Transverse colon (tissue), 4 donors: ENCODE measurements around the gene ACAP1. TPM values are rescaled to one million over a fixed set of nuclear protein-coding genes. Genes with fewer than 3 reads are reported as not detected.
"Not testable (repeated sequence)": the region's sequence is repeated elsewhere in the genome, so short reads cannot be mapped to it uniquely, and the experiment has no call there.

Experiments
- DNase-seq: peaks from one replicate; pipeline ENCODE4 v3.0.0-alpha.2; 2019
- H3K27ac ChIP-seq, 4 donors: fragments of 200-600 bp; sonication (generic); 2 replicates each; pipeline ENCODE4 v1.5.1; 2016 to 2018; ENCODE audit warnings: inconsistent platforms in 4 of 4
- H3K27me3 ChIP-seq: fragments of 200-600 bp; sonication (generic); 2 replicates; pipeline ENCODE4 v1.5.1; 2017; ENCODE audit warnings: inconsistent platforms
- H3K36me3 ChIP-seq, 4 donors: fragments of 200-600 bp; sonication (generic); 2 replicates each; pipeline ENCODE4 v1.5.1; 2017 to 2019; ENCODE audit warnings: inconsistent platforms in 4 of 4
- H3K4me1 ChIP-seq, 4 donors: fragments of 200-600 bp; sonication (generic); 2 replicates each; pipeline ENCODE4 v1.5.1; 2017 to 2020; ENCODE audit warnings: inconsistent platforms in 4 of 4
- H3K4me3 ChIP-seq, 4 donors: fragments of 200-600 bp; sonication (generic); 1 replicate in 1 of 4; 2 replicates in 3 of 4; pipeline versions ENCODE4 v1.5.1 to v1.6.1; 2017 to 2019; ENCODE audit warnings: inconsistent platforms in 4 of 4
- H3K9me3 ChIP-seq, 2 donors: fragments of 200-600 bp; sonication (generic); 2 replicates each; pipeline ENCODE4 v1.5.1; 2017 to 2019; ENCODE audit warnings: inconsistent platforms in 2 of 2
- EP300 ChIP-seq: sonication (generic); formaldehyde crosslinking; IDR thresholded peaks from one replicate; pipeline ENCODE4 v1.6.1; 2017; ENCODE audit warnings: antibody characterized with exemption, low read depth
- POLR2A ChIP-seq: fragments of 450-650 bp; IDR thresholded peaks from one replicate; pipeline ENCODE4 v1.6.1; 2016; ENCODE audit warnings: antibody characterized with exemption, mild to moderate bottlenecking, moderate library complexity
- POLR2AphosphoS5 ChIP-seq, 3 donors: sonication (generic); formaldehyde crosslinking; IDR thresholded peaks; one replicate each; pipeline ENCODE4 v1.6.1; 2016; ENCODE audit warnings: antibody characterized with exemption in 3 of 3
- WGBS, 2 donors: methylation state at CpG; one replicate each; pipeline ENCODE4 v1.1.5; 2018; ENCODE audit warnings: low coverage in 1 of 2; 5-methylcytosine and 5-hydroxymethylcytosine counted together
- in situ Hi-C, 4 donors: fragments of 200-750 bp; cut with MboI; loops; one replicate each; pipeline versions ENCODE4 v1.15.0 to v1.15.1; 2017; ENCODE audit warnings: low sequenced_read_pairs in 3 of 4, low pct_ligation_motif_present in 1 of 4, low pct_unique_long_range_greater_than_20kb in 1 of 4
- intact Hi-C: fragments of 100-400 bp; cut with DNase I; formaldehyde crosslinking; loops from one replicate; pipeline ENCODE4 v1.15.1; 2023; ENCODE audit warnings: low total_unique reads
- total RNA-seq, 4 donors: library from RNA; depleted of rRNA; stranded (reverse); fragments of >200 nt; gene quantifications; one replicate each; pipeline ENCODE4 v1.1.0, GENCODE V29; 2016
- TF ChIP-seq, protein P1 (sequence below), 5 experiments: fragments of 200-600 bp in 3 of 5; fragments of 450-650 bp in 2 of 5; sonication (generic) in 3 of 5; IDR thresholded peaks; 1 replicate in 2 of 5; 2 replicates in 3 of 5; pipeline ENCODE4 v1.5.1; 2016 to 2017; ENCODE audit warnings: antibody characterized with exemption in 5 of 5, inconsistent platforms in 3 of 5, mild to moderate bottlenecking in 2 of 5, moderate library complexity in 1 of 5

ACAP1 gene
- total RNA-seq, 4 donors from 2014 or later = 4.8 to 21.0 (median 10.0) TPM

DNA sequence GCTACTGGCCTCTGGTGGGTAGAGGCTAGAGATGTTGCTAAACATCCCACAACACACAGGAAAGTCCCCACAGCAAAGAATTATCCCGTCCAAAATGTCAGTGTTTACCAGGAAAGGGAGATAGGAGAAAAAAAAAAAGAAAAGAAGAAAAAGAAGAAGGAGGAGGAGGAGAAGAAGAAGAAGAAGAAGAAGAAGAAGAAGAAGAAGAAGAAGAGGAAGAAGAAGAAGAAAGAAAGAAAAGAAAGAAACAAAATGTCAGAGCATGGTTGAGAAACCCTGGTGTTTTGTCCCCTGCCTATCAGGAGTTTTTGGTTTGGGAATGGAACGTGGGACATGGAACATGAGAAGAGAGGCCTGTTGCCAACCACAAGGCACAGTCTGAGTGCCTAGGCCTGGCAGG lies 21.1 kb downstream of the ACAP1 start:
- DNase-seq = no peak
- Histone ChIP-seq H3K4me1 (peaks cover 7 to 38% (median 18%) of the 10 kb centered on the region in 4 donors), H3K27me3 (no peaks in the 10 kb centered on the region), H3K4me3 (no peak overlapping the region), H3K27ac (peak overlapping the region in 3 of 4 donors; percentile 22 to 61 (median 55)), H3K9me3 (no peaks in the 10 kb centered on the region), H3K36me3 (no peaks in the 10 kb centered on the region)
- in situ Hi-C loops (loop anchor here in 1 of 4 donors (10.0 kb wide), 1 partner anchor 77 kb away; the partner anchor contains the start of genes FGF11 and TMEM102), intact Hi-C loops (loop anchor here (10.0 kb wide), 1 partner anchor 197 kb away; the partner anchor contains the start of gene TNFSF13)
- TF ChIP-seq, protein P1, sequence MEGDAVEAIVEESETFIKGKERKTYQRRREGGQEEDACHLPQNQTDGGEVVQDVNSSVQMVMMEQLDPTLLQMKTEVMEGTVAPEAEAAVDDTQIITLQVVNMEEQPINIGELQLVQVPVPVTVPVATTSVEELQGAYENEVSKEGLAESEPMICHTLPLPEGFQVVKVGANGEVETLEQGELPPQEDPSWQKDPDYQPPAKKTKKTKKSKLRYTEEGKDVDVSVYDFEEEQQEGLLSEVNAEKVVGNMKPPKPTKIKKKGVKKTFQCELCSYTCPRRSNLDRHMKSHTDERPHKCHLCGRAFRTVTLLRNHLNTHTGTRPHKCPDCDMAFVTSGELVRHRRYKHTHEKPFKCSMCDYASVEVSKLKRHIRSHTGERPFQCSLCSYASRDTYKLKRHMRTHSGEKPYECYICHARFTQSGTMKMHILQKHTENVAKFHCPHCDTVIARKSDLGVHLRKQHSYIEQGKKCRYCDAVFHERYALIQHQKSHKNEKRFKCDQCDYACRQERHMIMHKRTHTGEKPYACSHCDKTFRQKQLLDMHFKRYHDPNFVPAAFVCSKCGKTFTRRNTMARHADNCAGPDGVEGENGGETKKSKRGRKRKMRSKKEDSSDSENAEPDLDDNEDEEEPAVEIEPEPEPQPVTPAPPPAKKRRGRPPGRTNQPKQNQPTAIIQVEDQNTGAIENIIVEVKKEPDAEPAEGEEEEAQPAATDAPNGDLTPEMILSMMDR (IDR thresholded peaks at IDR 0.05) = no peak
- TF ChIP-seq POLR2A (no peak), POLR2AphosphoS5 (IDR thresholded peaks at IDR 0.05) (no peak), EP300 (no peak)
- 63 to 78% methylated on average over 1 to 2 of the region's 2 CpGs for WGBS, 2 donors

DNA sequence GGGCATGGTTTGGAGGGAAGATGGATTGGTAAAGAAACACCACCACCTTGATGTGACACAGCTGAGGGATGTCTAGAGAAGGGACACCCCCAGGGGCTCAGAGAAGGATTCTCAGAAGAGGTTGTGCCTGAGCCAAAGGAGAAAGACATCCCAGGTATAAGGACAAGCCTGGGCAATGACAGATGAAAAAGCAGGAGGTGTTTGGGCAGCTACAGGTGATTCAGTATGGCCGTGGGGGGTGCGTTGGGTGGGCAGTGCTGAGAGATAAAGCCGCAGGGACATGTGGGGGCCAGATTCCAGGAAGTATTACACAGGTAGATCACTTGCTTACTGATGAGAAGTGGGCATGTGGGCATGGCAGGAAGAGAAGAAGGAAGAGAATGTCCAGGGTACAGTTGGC lies 25.6 kb downstream of the ACAP1 start:
- in situ Hi-C loops (loop anchor here in 1 of 4 donors (10.0 kb wide), 1 partner anchor 73 kb away; the partner anchor contains the start of genes FGF11 and TMEM102), intact Hi-C loops (no loop called here)
- TF ChIP-seq, protein P1 (IDR thresholded peaks at IDR 0.05) = no peak
- no peak for TF ChIP-seq EP300
- no peak for TF ChIP-seq POLR2A
- Histone ChIP-seq H3K27me3 (no peaks in the 10 kb centered on the region), H3K4me3 (no peak overlapping the region), H3K27ac (no peak overlapping the region), H3K9me3 (no peaks in the 10 kb centered on the region), H3K4me1 (no peaks in the 10 kb centered on the region), H3K36me3 (no peaks in the 10 kb centered on the region)
- DNase-seq = no peak
- 34% methylated on average over 3 of the region's 3 CpGs; no CpG with 5 or more reads in 1 of the 2 donors for WGBS, 2 donors

DNA sequence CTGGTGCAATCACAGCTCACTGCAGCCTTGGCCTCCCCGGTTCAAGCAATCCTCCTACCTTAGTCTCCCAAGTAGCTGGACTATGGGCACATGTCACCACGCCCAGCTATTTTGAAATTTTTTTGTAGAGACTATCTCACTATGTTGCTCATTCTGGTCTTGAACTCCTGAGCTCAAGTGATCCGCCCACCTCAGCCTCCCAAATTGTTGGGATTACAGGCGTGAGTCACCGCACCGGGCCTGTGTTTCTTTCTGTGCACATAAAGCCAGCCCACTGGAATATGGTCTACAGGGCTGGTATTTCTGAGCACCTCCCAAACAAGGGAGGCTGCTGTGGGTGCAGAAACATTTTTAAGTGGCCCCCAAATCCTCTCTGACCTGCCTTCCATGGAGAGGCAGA lies 27.0 kb downstream of the ACAP1 start:
- in situ Hi-C loops = loop anchor here in 1 of 4 donors (10.0 kb wide), 1 partner anchor 71 kb away; the partner anchor contains the start of genes FGF11 and TMEM102
- no peak overlapping the region for H3K4me3 ChIP-seq
- 88 to 97% methylated on average over 5 to 6 of the region's 6 CpGs for WGBS, 2 donors
- DNase-seq = no peak
- H3K4me1 ChIP-seq = no peaks in the 10 kb centered on the region
- TF ChIP-seq POLR2AphosphoS5 (IDR thresholded peaks at IDR 0.05) (no peak), EP300 (no peak), POLR2A (no peak)
- TF ChIP-seq, protein P1 (IDR thresholded peaks at IDR 0.05) = no peak
- no peaks in the 10 kb centered on the region for H3K36me3 ChIP-seq
- no peaks in the 10 kb centered on the region for H3K9me3 ChIP-seq
- no peak overlapping the region for H3K27ac ChIP-seq
- H3K27me3 ChIP-seq = no peaks in the 10 kb centered on the region
- intact Hi-C loops = no loop called here

DNA sequence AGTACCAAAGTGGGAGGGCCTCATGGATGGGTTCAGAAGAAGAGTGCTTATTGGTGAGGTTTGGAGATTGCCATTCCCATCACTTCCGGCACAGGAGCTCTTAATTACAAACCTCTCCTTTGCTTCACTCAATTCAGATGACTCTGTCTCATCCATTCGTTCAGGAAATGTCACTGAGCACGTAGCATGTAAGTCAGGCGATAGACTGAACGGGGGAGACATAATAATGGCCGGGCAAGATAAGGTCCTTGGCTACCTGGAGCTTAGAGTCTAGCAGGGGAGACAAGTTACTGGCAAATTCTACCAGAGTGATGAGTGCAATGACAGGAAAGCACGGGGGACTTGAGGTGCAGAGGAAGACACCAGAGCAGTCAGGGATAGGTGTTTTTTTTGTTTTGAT lies 29.6 kb downstream of the ACAP1 start:
- H3K4me1 ChIP-seq, intact Hi-C loops, H3K9me3 ChIP-seq, DNase-seq, H3K36me3 ChIP-seq, H3K27me3 ChIP-seq, H3K27ac ChIP-seq, H3K4me3 ChIP-seq: not testable (repeated sequence)
- 88% methylated on average over 6 of the region's 7 CpGs; no CpG with 5 or more reads in 1 of the 2 donors for WGBS, 2 donors
- in situ Hi-C loops = loop anchor here in 1 of 4 donors (10.0 kb wide), 1 partner anchor 69 kb away; the partner anchor contains the start of genes FGF11 and TMEM102

DNA sequence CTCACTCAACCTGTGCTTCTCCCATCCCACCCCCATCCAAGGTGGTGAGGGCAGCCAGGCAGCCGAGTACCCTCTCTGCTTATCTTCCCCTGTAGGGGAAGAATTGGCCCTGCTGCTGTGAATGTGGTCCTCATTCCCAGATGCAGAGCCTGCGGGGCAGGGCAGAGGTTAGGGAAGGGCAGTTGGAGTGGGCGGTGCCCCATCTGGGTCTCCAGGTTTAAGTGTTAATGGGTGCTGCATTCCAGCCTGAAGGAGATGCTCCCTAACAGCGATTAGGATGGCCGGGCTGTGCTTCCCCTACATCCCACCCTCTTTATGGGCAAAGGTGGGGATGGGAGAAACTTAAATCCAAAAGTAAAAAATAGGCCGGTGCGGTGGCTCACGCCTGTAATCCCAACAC lies 30.8 kb downstream of the ACAP1 start:
- intact Hi-C loops (no loop called here), in situ Hi-C loops (loop anchor here in 1 of 4 donors (10.0 kb wide), 1 partner anchor 68 kb away; the partner anchor contains the start of genes FGF11 and TMEM102)
- 79 to 92% methylated on average over 5 to 8 of the region's 8 CpGs for WGBS, 2 donors
- H3K27ac ChIP-seq = no peak overlapping the region
- H3K4me3 ChIP-seq = no peak overlapping the region
- H3K27me3 ChIP-seq = no peaks in the 10 kb centered on the region
- no peak for TF ChIP-seq POLR2A
- no peak for TF ChIP-seq EP300
- no peak for TF ChIP-seq POLR2AphosphoS5 (IDR thresholded peaks at IDR 0.05)
- no peaks in the 10 kb centered on the region for H3K9me3 ChIP-seq
- no peaks in the 10 kb centered on the region for H3K4me1 ChIP-seq
- DNase-seq = no peak
- H3K36me3 ChIP-seq = no peaks in the 10 kb centered on the region
